ENCODE data around the gene SLC16A8.

- TF ChIP-seq, protein P1, sequence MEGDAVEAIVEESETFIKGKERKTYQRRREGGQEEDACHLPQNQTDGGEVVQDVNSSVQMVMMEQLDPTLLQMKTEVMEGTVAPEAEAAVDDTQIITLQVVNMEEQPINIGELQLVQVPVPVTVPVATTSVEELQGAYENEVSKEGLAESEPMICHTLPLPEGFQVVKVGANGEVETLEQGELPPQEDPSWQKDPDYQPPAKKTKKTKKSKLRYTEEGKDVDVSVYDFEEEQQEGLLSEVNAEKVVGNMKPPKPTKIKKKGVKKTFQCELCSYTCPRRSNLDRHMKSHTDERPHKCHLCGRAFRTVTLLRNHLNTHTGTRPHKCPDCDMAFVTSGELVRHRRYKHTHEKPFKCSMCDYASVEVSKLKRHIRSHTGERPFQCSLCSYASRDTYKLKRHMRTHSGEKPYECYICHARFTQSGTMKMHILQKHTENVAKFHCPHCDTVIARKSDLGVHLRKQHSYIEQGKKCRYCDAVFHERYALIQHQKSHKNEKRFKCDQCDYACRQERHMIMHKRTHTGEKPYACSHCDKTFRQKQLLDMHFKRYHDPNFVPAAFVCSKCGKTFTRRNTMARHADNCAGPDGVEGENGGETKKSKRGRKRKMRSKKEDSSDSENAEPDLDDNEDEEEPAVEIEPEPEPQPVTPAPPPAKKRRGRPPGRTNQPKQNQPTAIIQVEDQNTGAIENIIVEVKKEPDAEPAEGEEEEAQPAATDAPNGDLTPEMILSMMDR (IDR thresholded peaks at IDR 0.05; ENCODE audit: insufficient read depth, low read length), result no peak
- TF ChIP-seq POLR2AphosphoS5 (IDR thresholded peaks at IDR 0.05; ENCODE audit: low read depth) (no peak), REST (IDR thresholded peaks at IDR 0.05; ENCODE audit: insufficient replicate concordance, low read depth) (no peak), GABPA (IDR thresholded peaks at IDR 0.05; ENCODE audit: low read depth) (no peak)
These were observed 8.0 kb downstream of the SLC16A8 start for GRCh38 chr22:38075961-38076360.
